ENCODE data around the gene IFIT2. TPM values are rescaled to one million over a fixed set of nuclear protein-coding genes. Genes with fewer than 3 reads are reported as not detected.

Gene IFIT2
- total and polyA plus RNA-seq, 4 donors, result 4.8 to 5.5 (median 5.2) TPM

DNA sequence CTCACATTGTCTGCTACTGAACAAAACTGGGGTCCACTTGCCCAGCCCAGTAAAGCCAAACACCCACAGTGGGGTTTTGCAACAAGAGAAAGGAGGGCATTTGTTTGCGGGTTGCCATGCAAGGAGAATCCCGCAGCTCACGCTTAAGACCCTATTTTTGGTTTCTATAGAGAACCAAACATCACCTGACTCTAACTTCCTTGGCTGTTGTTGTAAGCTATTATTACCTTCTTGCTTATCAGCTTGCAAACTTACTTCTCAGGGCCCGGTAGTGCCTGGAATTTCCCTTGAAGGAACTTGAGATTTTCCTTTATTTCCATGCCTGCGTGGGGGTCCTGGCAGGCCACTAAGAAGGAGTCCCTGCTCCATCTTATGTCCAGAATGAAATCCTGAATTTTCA lies 46.6 kb downstream of the IFIT2 start:
- no peak overlapping the region for H3K9ac ChIP-seq (ENCODE audit: low read depth in 1 of 2, low read length in 2 of 2)
- H3K27ac ChIP-seq (ENCODE audit: low read depth in 1 of 2, low read length in 2 of 2), result peak overlapping the region in 1 of 2 donors; percentile 51
- WGBS, result 75% methylated on average over 5 of the region's 5 CpGs

More for the DNA sequence above, 46.6 kb downstream of the IFIT2 start:
- TF ChIP-seq NR2F2 (IDR thresholded peaks at IDR 0.05), result no peak
- TF ChIP-seq FOXA1 (IDR thresholded peaks at IDR 0.05), result no peak
- no peak for TF ChIP-seq TAF1 (conservative IDR thresholded peaks at IDR 0.05)
- no peak for TF ChIP-seq GABPA (IDR thresholded peaks at IDR 0.05 in 1 of 2, conservative IDR thresholded peaks at IDR 0.05 in 1 of 2)
- no peak for TF ChIP-seq RAD21 (IDR thresholded peaks at IDR 0.05)
- TF ChIP-seq HNF4G (IDR thresholded peaks at IDR 0.05), result no peak
- TF ChIP-seq, protein P1, sequence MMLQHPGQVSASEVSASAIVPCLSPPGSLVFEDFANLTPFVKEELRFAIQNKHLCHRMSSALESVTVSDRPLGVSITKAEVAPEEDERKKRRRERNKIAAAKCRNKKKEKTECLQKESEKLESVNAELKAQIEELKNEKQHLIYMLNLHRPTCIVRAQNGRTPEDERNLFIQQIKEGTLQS (IDR thresholded peaks at IDR 0.05), result no peak
- TF ChIP-seq, protein P2, sequence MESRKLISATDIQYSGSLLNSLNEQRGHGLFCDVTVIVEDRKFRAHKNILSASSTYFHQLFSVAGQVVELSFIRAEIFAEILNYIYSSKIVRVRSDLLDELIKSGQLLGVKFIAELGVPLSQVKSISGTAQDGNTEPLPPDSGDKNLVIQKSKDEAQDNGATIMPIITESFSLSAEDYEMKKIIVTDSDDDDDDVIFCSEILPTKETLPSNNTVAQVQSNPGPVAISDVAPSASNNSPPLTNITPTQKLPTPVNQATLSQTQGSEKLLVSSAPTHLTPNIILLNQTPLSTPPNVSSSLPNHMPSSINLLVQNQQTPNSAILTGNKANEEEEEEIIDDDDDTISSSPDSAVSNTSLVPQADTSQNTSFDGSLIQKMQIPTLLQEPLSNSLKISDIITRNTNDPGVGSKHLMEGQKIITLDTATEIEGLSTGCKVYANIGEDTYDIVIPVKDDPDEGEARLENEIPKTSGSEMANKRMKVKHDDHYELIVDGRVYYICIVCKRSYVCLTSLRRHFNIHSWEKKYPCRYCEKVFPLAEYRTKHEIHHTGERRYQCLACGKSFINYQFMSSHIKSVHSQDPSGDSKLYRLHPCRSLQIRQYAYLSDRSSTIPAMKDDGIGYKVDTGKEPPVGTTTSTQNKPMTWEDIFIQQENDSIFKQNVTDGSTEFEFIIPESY (IDR thresholded peaks at IDR 0.05), result no peak
- no peak for TF ChIP-seq YY1 (IDR thresholded peaks at IDR 0.05)
- TF ChIP-seq RXRA (IDR thresholded peaks at IDR 0.05), result no peak
- no peak for TF ChIP-seq FOXA2 (IDR thresholded peaks at IDR 0.05)
- TF ChIP-seq SP1 (IDR thresholded peaks at IDR 0.05), result no peak
- no peak for TF ChIP-seq JUND (IDR thresholded peaks at IDR 0.05)
- TF ChIP-seq, protein P3, sequence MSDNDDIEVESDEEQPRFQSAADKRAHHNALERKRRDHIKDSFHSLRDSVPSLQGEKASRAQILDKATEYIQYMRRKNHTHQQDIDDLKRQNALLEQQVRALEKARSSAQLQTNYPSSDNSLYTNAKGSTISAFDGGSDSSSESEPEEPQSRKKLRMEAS (IDR thresholded peaks at IDR 0.05), result no peak
- TF ChIP-seq, protein P4, sequence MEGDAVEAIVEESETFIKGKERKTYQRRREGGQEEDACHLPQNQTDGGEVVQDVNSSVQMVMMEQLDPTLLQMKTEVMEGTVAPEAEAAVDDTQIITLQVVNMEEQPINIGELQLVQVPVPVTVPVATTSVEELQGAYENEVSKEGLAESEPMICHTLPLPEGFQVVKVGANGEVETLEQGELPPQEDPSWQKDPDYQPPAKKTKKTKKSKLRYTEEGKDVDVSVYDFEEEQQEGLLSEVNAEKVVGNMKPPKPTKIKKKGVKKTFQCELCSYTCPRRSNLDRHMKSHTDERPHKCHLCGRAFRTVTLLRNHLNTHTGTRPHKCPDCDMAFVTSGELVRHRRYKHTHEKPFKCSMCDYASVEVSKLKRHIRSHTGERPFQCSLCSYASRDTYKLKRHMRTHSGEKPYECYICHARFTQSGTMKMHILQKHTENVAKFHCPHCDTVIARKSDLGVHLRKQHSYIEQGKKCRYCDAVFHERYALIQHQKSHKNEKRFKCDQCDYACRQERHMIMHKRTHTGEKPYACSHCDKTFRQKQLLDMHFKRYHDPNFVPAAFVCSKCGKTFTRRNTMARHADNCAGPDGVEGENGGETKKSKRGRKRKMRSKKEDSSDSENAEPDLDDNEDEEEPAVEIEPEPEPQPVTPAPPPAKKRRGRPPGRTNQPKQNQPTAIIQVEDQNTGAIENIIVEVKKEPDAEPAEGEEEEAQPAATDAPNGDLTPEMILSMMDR (IDR thresholded peaks at IDR 0.05; ENCODE audit: low read depth, low read length, missing input control), result no peak
- no peak for TF ChIP-seq EGR1 (IDR thresholded peaks at IDR 0.05; ENCODE audit: low read depth in 2 of 2)
- TF ChIP-seq, protein P5, sequence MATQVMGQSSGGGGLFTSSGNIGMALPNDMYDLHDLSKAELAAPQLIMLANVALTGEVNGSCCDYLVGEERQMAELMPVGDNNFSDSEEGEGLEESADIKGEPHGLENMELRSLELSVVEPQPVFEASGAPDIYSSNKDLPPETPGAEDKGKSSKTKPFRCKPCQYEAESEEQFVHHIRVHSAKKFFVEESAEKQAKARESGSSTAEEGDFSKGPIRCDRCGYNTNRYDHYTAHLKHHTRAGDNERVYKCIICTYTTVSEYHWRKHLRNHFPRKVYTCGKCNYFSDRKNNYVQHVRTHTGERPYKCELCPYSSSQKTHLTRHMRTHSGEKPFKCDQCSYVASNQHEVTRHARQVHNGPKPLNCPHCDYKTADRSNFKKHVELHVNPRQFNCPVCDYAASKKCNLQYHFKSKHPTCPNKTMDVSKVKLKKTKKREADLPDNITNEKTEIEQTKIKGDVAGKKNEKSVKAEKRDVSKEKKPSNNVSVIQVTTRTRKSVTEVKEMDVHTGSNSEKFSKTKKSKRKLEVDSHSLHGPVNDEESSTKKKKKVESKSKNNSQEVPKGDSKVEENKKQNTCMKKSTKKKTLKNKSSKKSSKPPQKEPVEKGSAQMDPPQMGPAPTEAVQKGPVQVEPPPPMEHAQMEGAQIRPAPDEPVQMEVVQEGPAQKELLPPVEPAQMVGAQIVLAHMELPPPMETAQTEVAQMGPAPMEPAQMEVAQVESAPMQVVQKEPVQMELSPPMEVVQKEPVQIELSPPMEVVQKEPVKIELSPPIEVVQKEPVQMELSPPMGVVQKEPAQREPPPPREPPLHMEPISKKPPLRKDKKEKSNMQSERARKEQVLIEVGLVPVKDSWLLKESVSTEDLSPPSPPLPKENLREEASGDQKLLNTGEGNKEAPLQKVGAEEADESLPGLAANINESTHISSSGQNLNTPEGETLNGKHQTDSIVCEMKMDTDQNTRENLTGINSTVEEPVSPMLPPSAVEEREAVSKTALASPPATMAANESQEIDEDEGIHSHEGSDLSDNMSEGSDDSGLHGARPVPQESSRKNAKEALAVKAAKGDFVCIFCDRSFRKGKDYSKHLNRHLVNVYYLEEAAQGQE (IDR thresholded peaks at IDR 0.05), result no peak
- no peak for DNase-seq (ENCODE audit: low spot score)
- Histone ChIP-seq H3K27me3 (ENCODE audit: control insufficient read depth in 4 of 4, insufficient read depth in 4 of 4, low read length in 3 of 4) (no peaks in the 10 kb centered on the region), H3K4me1 (ENCODE audit: control insufficient read depth in 4 of 4, insufficient read depth in 4 of 4, low read length in 3 of 4) (peaks cover 22 to 60% (median 45%) of the 10 kb centered on the region in 4 donors), H3K36me3 (ENCODE audit: control insufficient read depth in 4 of 4, insufficient read depth in 3 of 4, low read depth in 1 of 4, low read length in 3 of 4) (no peaks in the 10 kb centered on the region), H3K9me3 (ENCODE audit: control insufficient read depth in 4 of 4, low read length in 3 of 4) (no peaks in the 10 kb centered on the region), H3K4me3 (ENCODE audit: low read depth in 1 of 3, low read length in 3 of 3) (no peak overlapping the region)

All from liver (tissue), 9 donors.